CD4-positive, CD25-positive, alpha-beta regulatory T cell (primary cell): ENCODE measurements around the gene SEMA7A. TPM values are rescaled to one million over a fixed set of nuclear protein-coding genes. Genes with fewer than 3 reads are reported as not detected.

Experiments
- ATAC-seq, 2 donors: fragments of 150-1000 bp; cut with Tn5 transposase; one replicate each; pipeline ENCODE4 v1.10.0; 2021; ENCODE audit warnings: low read depth in 2 of 2, moderate number of reproducible peaks in 2 of 2, moderate library complexity in 1 of 2
- DNase-seq, 3 donors: peaks; one replicate each; pipeline versions ENCODE4 v3.0.0 to v3.0.0-alpha.2; 2012 to 2022; ENCODE audit warnings: mixed read lengths in 1 of 3
- H3K27ac ChIP-seq: one replicate; pipeline ENCODE4 v1.7.0; 2013; ENCODE audit warnings: mild to moderate bottlenecking, low read length; ENCODE audit not compliant: insufficient read depth, poor library complexity, severe bottlenecking
- H3K27me3 ChIP-seq: one replicate; pipeline ENCODE4 v1.7.0; 2013; ENCODE audit warnings: low read length; ENCODE audit not compliant: control insufficient read depth, insufficient read depth
- H3K36me3 ChIP-seq: one replicate; pipeline ENCODE4 v1.7.0; 2013; ENCODE audit warnings: mild to moderate bottlenecking, low read length, moderate library complexity; ENCODE audit not compliant: control insufficient read depth, insufficient read depth
- H3K4me1 ChIP-seq: 2 replicates; pipeline ENCODE4 v1.7.0; 2013; ENCODE audit warnings: mild to moderate bottlenecking, low read length; ENCODE audit not compliant: insufficient read depth, control insufficient read depth, poor library complexity, severe bottlenecking
- H3K4me3 ChIP-seq: one replicate; pipeline ENCODE4 v1.7.0; 2013; ENCODE audit warnings: low read depth, mild to moderate bottlenecking, low read length, moderate library complexity
- H3K9me3 ChIP-seq, 2 experiments: 1 replicate in 1 of 2; 2 replicates in 1 of 2; pipeline ENCODE4 v1.7.0; 2013; ENCODE audit warnings: low read length in 2 of 2, mild to moderate bottlenecking in 1 of 2, moderate library complexity in 1 of 2; ENCODE audit not compliant: control insufficient read depth in 2 of 2
- H3K27ac Mint-ChIP-seq, 3 donors: one replicate each; pipeline ENCODE4 v1.8.0; 2020 to 2022; ENCODE audit warnings: mild to moderate bottlenecking in 3 of 3, mixed read lengths in 3 of 3, moderate library complexity in 2 of 3
- H3K27me3 Mint-ChIP-seq: one replicate; pipeline ENCODE4 v1.8.0; 2022; ENCODE audit warnings: mild to moderate bottlenecking, mixed read lengths
- H3K36me3 Mint-ChIP-seq: one replicate; pipeline ENCODE4 v1.8.0; 2020; ENCODE audit warnings: mixed read lengths
- H3K4me1 Mint-ChIP-seq, 4 donors: one replicate each; pipeline ENCODE4 v1.8.0; 2020 to 2022; ENCODE audit warnings: mixed read lengths in 4 of 4, mild to moderate bottlenecking in 1 of 4
- H3K4me3 Mint-ChIP-seq, 4 donors: one replicate each; pipeline ENCODE4 v1.8.0; 2020 to 2022; ENCODE audit warnings: mild to moderate bottlenecking in 4 of 4, mixed read lengths in 4 of 4, moderate library complexity in 3 of 4
- H3K9me3 Mint-ChIP-seq, 7 donors: one replicate each; pipeline ENCODE4 v1.8.0; 2020 to 2022; ENCODE audit warnings: mixed read lengths in 7 of 7, mild to moderate bottlenecking in 3 of 7, moderate library complexity in 2 of 7
- polyA plus RNA-seq, 4 donors: library from polyadenylated mRNA; unstranded; fragments of 300-500 nt; fragmentation: Illumina TruSeq; gene quantifications; one replicate each; pipeline ENCODE4 v1.2.3, GENCODE V29; 2021
- total RNA-seq: library from RNA; stranded (reverse); gene quantifications from one replicate; pipeline ENCODE4 v1.2.3, GENCODE V29; 2022

Gene SEMA7A
- total and polyA plus RNA-seq, 5 donors from 2014 or later: 0.09 to 5.0 (median 0.25) TPM; not detected in 1

DNA sequence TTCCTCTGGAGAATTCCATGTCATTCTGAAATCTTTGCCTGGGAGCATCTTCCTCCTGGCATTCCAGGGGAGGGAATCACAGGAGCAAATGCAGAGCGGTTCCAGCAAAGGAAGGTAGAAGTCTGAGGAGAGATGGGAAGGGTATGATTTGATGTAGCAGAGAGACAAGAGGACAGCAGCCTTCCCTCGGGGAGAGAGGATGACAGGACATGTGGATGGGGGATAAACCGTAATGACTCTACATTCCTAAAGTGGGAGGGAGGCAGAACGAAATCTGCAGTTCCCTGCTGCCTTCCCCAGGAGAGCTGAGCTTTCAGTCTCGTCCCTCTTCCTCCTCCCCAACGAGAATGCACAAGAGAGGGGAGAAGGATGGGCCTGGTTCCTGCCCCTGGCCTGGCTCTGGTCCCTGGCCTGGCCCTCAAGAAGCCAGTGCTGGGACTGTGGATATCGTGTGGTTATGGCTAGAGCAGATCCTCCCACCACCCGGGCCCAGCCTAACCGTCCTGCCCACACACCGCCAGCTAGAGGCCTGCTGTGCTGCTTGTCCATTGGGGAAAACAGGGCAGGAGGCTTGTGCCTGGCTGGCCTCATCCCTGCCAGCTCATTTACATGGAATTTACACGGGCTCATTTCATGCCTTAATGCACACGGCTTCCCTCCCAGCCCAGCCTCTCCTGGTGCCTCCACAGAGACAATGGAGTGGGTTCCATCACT lies 26.6 kb downstream of the SEMA7A start:
- Mint-ChIP-seq H3K27me3 (no peaks in the 10 kb centered on the region), H3K36me3 (no peaks in the 10 kb centered on the region), H3K9me3 (peaks cover 0 to 2% (median 0%) of the 10 kb centered on the region in 7 donors), H3K4me3 (no peak overlapping the region), H3K4me1 (peaks cover 2 to 26% (median 17%) of the 10 kb centered on the region in 4 donors), H3K27ac (no peak overlapping the region)
- H3K36me3 ChIP-seq: no peaks in the 10 kb centered on the region
- H3K4me3 ChIP-seq: no peak overlapping the region
- H3K27ac ChIP-seq: no peak overlapping the region
- DNase-seq (no peak), ATAC-seq (no peak)
- H3K4me1 ChIP-seq: peaks cover 18% of the 10 kb centered on the region
- no peaks in the 10 kb centered on the region for H3K9me3 ChIP-seq
- no peaks in the 10 kb centered on the region for H3K27me3 ChIP-seq

DNA sequence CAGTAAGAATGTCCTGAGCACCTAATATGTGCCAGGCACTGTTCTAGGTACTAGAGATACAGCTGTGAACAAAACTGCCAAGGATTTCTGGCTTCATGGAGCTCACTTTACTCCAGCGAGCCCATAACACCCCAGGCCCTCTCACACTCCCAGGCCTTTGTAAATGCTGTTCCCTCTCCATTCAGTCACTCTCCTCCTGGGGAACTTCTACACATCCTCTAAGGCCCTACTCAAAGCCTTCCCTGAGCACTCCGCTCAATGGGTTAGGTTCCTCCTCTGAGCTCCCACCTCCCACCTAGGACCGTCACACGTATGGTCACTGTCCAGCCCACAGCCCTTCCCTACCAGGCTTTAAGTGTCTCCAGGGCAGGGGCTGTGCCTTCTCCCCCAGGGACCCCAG lies 27.2 kb downstream of the SEMA7A start:
- no peaks in the 10 kb centered on the region for H3K27me3 ChIP-seq
- H3K4me1 ChIP-seq: peaks cover 25% of the 10 kb centered on the region
- no peaks in the 10 kb centered on the region for H3K9me3 ChIP-seq
- Mint-ChIP-seq H3K27ac (peak overlapping the region in 1 of 3 donors; percentile 52), H3K4me1 (peaks cover 5 to 31% (median 22%) of the 10 kb centered on the region in 4 donors), H3K9me3 (peaks cover 0 to 2% (median 0%) of the 10 kb centered on the region in 7 donors), H3K4me3 (peak overlapping the region in 1 of 4 donors; percentile 2), H3K36me3 (no peaks in the 10 kb centered on the region), H3K27me3 (no peaks in the 10 kb centered on the region)
- ATAC-seq: no peak
- no peak for DNase-seq
- no peak overlapping the region for H3K27ac ChIP-seq
- H3K4me3 ChIP-seq: no peak overlapping the region
- H3K36me3 ChIP-seq: no peaks in the 10 kb centered on the region

DNA sequence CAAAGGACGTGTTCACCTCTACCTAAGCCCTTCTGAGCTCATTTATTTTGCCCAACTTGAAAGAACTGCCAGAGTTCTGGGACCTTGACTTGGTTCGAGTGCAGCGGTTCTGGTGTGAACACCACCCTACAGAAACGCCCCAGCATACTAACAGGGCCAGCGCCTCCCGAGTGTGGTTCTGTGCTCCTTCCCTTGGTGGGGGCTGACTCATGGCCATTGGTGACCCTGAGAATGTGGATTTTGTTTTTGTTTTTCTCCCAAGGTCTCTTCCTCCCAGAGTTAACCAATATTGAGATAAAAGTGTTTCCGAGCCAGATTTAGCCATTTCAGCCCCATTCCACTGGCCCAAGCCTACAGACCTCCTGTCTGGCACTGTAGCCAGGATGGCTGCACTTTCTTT lies 27.9 kb downstream of the SEMA7A start:
- H3K27ac ChIP-seq: no peak overlapping the region
- H3K9me3 Mint-ChIP-seq: peaks cover 0 to 2% (median 0%) of the 10 kb centered on the region in 7 donors
- H3K36me3 Mint-ChIP-seq: no peaks in the 10 kb centered on the region
- ATAC-seq: no peak
- no peak overlapping the region for H3K4me3 ChIP-seq
- peaks cover 5 to 37% (median 27%) of the 10 kb centered on the region in 4 donors for H3K4me1 Mint-ChIP-seq
- H3K27me3 Mint-ChIP-seq: no peaks in the 10 kb centered on the region
- H3K9me3 ChIP-seq: no peaks in the 10 kb centered on the region
- peak overlapping the region in 1 of 4 donors; percentile 2 for H3K4me3 Mint-ChIP-seq
- peaks cover 31% of the 10 kb centered on the region for H3K4me1 ChIP-seq
- H3K27ac Mint-ChIP-seq: peak overlapping the region in 1 of 3 donors; percentile 52
- H3K36me3 ChIP-seq: no peaks in the 10 kb centered on the region
- no peaks in the 10 kb centered on the region for H3K27me3 ChIP-seq
- no peak for DNase-seq

DNA sequence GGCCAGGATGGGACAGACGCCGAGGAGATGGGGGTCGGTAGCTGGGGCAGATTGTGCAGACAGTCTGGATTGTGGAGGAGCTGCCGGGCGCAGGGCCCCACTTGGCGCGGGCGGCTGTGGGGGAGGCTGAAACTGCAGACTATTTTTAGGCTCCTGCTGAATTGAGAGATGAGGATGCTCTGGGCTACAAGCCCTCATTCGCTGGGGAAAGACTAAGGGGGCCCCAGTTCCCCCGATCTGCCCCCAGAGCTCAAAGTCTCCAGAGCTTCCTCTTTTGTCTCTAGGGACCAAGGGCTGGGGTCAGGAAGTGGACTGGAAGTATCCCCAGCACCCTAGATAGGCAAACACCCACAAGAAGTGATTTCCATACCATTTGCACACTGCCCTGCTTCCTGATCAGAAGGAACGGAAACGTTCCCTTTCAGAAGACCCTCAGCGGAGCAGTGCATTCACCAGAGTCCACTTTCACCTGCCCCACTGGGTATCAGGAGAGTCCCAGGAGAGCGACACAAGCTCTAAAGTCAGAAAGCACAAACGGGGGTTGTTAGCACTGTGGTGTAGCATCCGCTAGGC lies 29.7 kb downstream of the SEMA7A start:
- ATAC-seq: no peak
- Histone ChIP-seq H3K27ac (no peak overlapping the region), H3K9me3 (no peaks in the 10 kb centered on the region), H3K4me1 (peaks cover 47% of the 10 kb centered on the region), H3K36me3 (no peaks in the 10 kb centered on the region), H3K4me3 (no peak overlapping the region), H3K27me3 (no peaks in the 10 kb centered on the region)
- peaks cover 0 to 2% (median 0%) of the 10 kb centered on the region in 7 donors for H3K9me3 Mint-ChIP-seq
- peak overlapping the region; percentile 65 to 86 (median 81) for H3K27ac Mint-ChIP-seq
- H3K4me1 Mint-ChIP-seq: peaks cover 5 to 50% (median 37%) of the 10 kb centered on the region in 4 donors
- no peak overlapping the region for H3K4me3 Mint-ChIP-seq
- H3K36me3 Mint-ChIP-seq: no peaks in the 10 kb centered on the region
- no peaks in the 10 kb centered on the region for H3K27me3 Mint-ChIP-seq
- no peak for DNase-seq

DNA sequence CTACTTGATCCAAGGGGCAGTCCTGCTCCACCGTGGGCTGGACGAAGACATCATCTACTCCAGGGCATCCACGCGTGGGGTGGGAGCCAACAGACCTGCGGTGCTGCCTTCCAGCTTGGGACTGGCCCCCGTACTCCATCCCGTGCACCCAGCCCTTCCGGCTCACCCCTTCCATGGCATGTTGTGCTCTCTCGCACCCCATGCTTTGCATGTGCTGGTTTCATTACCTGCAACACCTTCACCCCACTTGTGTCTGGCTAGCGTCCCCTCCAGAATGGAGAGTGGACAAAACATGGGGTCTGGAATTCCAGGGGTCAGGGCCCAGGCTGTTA lies 30.2 kb downstream of the SEMA7A start:
- Histone ChIP-seq H3K9me3 (no peaks in the 10 kb centered on the region), H3K27ac (no peak overlapping the region), H3K4me3 (no peak overlapping the region), H3K36me3 (no peaks in the 10 kb centered on the region), H3K4me1 (peaks cover 47% of the 10 kb centered on the region), H3K27me3 (no peaks in the 10 kb centered on the region)
- no peak for ATAC-seq
- Mint-ChIP-seq H3K4me3 (peak overlapping the region in 1 of 4 donors; percentile 38), H3K27me3 (no peaks in the 10 kb centered on the region), H3K4me1 (peaks cover 5 to 52% (median 39%) of the 10 kb centered on the region in 4 donors), H3K27ac (peak overlapping the region; percentile 65 to 86 (median 81)), H3K36me3 (no peaks in the 10 kb centered on the region), H3K9me3 (peaks cover 0 to 2% (median 0%) of the 10 kb centered on the region in 7 donors)
- no peak for DNase-seq

DNA sequence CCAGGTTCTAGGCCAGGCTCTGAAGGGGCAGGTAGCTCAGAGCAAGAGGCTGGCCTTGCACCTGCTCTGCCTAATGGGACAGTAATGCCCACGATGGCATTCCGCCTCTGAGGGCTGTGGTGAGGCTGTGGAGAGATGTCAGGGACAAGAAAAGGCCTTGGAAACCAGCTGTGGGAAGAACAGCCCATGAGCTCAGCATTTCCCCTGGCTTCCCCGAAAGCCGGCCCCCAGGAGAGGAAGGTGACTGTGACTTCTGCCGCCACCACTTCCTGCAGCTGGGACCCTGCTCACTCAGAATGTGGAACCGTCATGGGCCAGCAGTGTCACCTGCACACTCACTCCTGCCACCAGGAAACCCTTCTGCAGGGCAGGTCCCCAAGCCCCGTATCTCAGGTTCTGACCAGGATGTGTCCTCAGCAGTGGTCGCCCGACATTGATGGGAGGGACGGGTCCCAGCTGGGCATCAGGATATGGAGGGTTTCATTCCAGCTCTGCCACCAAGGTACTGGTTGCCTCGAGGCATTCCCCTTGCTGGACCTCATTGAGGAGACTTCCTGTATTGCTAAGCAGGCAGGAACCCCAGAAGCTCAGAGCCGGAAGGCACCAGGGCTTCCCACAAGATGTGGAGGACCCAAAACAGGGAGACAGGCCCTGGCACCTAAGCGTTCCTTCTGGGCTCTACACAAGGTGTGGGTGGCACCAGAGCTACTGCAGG lies 30.7 kb downstream of the SEMA7A start:
- Histone ChIP-seq H3K36me3 (no peaks in the 10 kb centered on the region), H3K9me3 (no peaks in the 10 kb centered on the region), H3K27ac (peak overlapping the region; percentile 47), H3K4me3 (no peak overlapping the region), H3K4me1 (peaks cover 47% of the 10 kb centered on the region), H3K27me3 (no peaks in the 10 kb centered on the region)
- H3K4me1 Mint-ChIP-seq: peaks cover 5 to 55% (median 39%) of the 10 kb centered on the region in 4 donors
- no peaks in the 10 kb centered on the region for H3K36me3 Mint-ChIP-seq
- no peaks in the 10 kb centered on the region for H3K27me3 Mint-ChIP-seq
- H3K9me3 Mint-ChIP-seq: peaks cover 0 to 2% (median 0%) of the 10 kb centered on the region in 7 donors
- ATAC-seq: peak; percentile 78 to 81
- H3K4me3 Mint-ChIP-seq: peak overlapping the region; percentile 3 to 52 (median 20)
- DNase-seq: peak in 2 of 3 donors; percentile 34 to 84
- H3K27ac Mint-ChIP-seq: peak overlapping the region; percentile 48 to 81 (median 65)

DNA sequence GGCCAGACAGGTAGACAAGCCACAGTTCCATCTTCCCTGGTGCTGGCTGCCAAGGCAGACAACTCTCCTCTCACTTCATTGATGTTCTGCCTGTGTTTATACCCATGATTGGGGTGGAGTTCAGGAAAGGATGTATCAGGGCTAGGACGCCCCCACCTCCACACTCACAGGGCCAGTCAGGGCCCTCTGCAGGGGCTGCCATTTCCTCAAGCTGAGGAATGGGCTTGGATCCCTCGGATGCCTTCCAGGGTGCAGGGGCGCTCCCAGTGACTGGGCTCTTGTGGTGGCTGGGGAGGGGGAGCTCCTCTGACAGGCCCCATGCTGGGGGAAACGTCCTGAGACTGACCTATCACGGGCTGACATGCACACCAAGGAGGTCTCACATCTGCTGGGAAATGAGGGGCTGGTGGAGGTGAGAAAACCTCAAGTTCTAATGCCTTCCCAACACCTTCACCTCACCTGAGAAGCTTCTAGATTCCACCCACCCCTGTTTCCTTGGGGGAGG lies 31.4 kb downstream of the SEMA7A start:
- Mint-ChIP-seq H3K27me3 (no peaks in the 10 kb centered on the region), H3K9me3 (peaks cover 0 to 2% (median 0%) of the 10 kb centered on the region in 7 donors), H3K4me3 (peak overlapping the region; percentile 3 to 52 (median 30)), H3K4me1 (peaks cover 5 to 55% (median 39%) of the 10 kb centered on the region in 4 donors), H3K36me3 (no peaks in the 10 kb centered on the region), H3K27ac (peak overlapping the region; percentile 65 to 83 (median 81))
- Histone ChIP-seq H3K9me3 (no peaks in the 10 kb centered on the region), H3K4me1 (peaks cover 47% of the 10 kb centered on the region), H3K36me3 (no peaks in the 10 kb centered on the region), H3K27me3 (no peaks in the 10 kb centered on the region), H3K4me3 (no peak overlapping the region), H3K27ac (peak overlapping the region; percentile 47)
- DNase-seq: peak in 1 of 3 donors; percentile 23
- ATAC-seq: no peak
